A549 (cell line): ENCODE results near the gene NFASC. TPM values are rescaled to one million over a fixed set of nuclear protein-coding genes. Genes with fewer than 3 reads are reported as not detected.

Source experiments
- ATAC-seq, 2 experiments: fragments of 200-7000 bp in 1 of 2; fragments of >200 bp in 1 of 2; cut with Nextera tagmentation in 1 of 2; cut with Tn5 transposase in 1 of 2; 3 replicates each; pipeline versions ENCODE4 v1.8.0 to v1.9.1; 2018 to 2020; ENCODE audit warnings: mild to moderate bottlenecking in 1 of 2, moderate library complexity in 1 of 2
- CTCF ChIA-PET: fragments of 300-600 bp; sonication (Branson Sonifier 250); formaldehyde crosslinking; extraction: SDS; loops from one replicate; lab custom pipeline; 2021; ENCODE audit warnings: antibody characterized with exemption, inconsistent platforms; lab: Yijun Ruan, JAX
- POLR2A ChIA-PET: fragments of 350-600 bp; formaldehyde crosslinking; extraction: SDS; loops from one replicate; lab custom pipeline; 2021; ENCODE audit warnings: antibody characterized with exemption, inconsistent platforms; lab: Yijun Ruan, JAX
- DNase-seq, 2 experiments: peaks; one replicate each; pipeline versions ENCODE4 v3.0.0 to v3.0.0-alpha.2; 2011 to 2016; ENCODE audit warnings: low read depth in 1 of 2, low spot score in 1 of 2
- FAIRE-seq: peaks from 2 replicates; lab custom pipeline; 2011; peaks lifted over from hg19 to GRCh38; lab: Jason Lieb, UNC
- H3K27ac ChIP-seq, 2 experiments: fragments of >200 bp; sonication (Bioruptor Twin); formaldehyde crosslinking; 3 replicates each; pipeline ENCODE4 v1.5.1; 2016 to 2017
- H3K4me1 ChIP-seq: fragments of >200 bp; sonication (Bioruptor Twin); formaldehyde crosslinking; 3 replicates; pipeline ENCODE4 v1.6.1; 2016
- H3K4me2 ChIP-seq: fragments of >200 bp; sonication (Bioruptor Twin); formaldehyde crosslinking; 3 replicates; pipeline ENCODE4 v1.6.1; 2016
- H3K4me3 ChIP-seq: fragments of >200 bp; sonication (Bioruptor Twin); formaldehyde crosslinking; 3 replicates; pipeline ENCODE4 v1.5.1; 2016
- H3K9me3 ChIP-seq: fragments of >200 bp; sonication (Bioruptor Twin); formaldehyde crosslinking; 3 replicates; pipeline ENCODE4 v1.6.1; 2016
- BHLHE40 ChIP-seq: IDR thresholded peaks from 2 replicates; pipeline ENCODE4 v1.6.1; 2012; ENCODE audit warnings: low read depth, low read length, inconsistent platforms
- CBX2 ChIP-seq: fragments of 200-600 bp; sonication (generic); IDR thresholded peaks from 2 replicates; pipeline ENCODE4 v1.6.1; 2016; ENCODE audit warnings: low read depth, mild to moderate bottlenecking, borderline replicate concordance
- CEBPB ChIP-seq, 2 experiments: fragments of >200 bp in 1 of 2; sonication (Bioruptor Twin) in 1 of 2; formaldehyde crosslinking in 1 of 2; IDR thresholded peaks; 2 replicates each; pipeline ENCODE4 v1.6.1; 2012 to 2016
- HDAC2 ChIP-seq: fragments of 200-600 bp; sonication (generic); IDR thresholded peaks from 2 replicates; pipeline ENCODE4 v1.6.1; 2016
- HEYL ChIP-seq: fragments of 250-450 bp; sonication (Bioruptor Pico); IDR thresholded peaks from 2 replicates; pipeline ENCODE4 v1.8.0; 2021; ENCODE audit warnings: mild to moderate bottlenecking, moderate library complexity
- JUNB ChIP-seq: fragments of >200 bp; sonication (Bioruptor Twin); formaldehyde crosslinking; IDR thresholded peaks from 2 replicates; pipeline ENCODE4 v1.6.1; 2016
- MAFK ChIP-seq: fragments of 450-650 bp; IDR thresholded peaks from 2 replicates; pipeline ENCODE4 v1.6.1; 2014; ENCODE audit not compliant: partially characterized antibody
- PHF8 ChIP-seq: fragments of 200-600 bp; sonication (generic); IDR thresholded peaks from 2 replicates; pipeline ENCODE4 v1.6.1; 2016; ENCODE audit warnings: low read depth, mild to moderate bottlenecking, antibody characterized with exemption, moderate library complexity, borderline replicate concordance
- POLR2AphosphoS2 ChIP-seq: conservative IDR thresholded peaks from 2 replicates; pipeline ENCODE4 v1.6.1; 2012; ENCODE audit warnings: low read length, improper control_type of control experiment, inconsistent platforms
- RAD21 ChIP-seq, 2 experiments: fragments of >200 bp in 1 of 2; sonication (Bioruptor Twin) in 1 of 2; formaldehyde crosslinking in 1 of 2; IDR thresholded peaks in 1 of 2; conservative IDR thresholded peaks in 1 of 2; 2 replicates in 1 of 2; 3 replicates in 1 of 2; pipeline ENCODE4 v1.6.1; 2012 to 2018; ENCODE audit warnings: inconsistent platforms in 1 of 2
- RFX5 ChIP-seq: fragments of 450-650 bp; IDR thresholded peaks from 2 replicates; pipeline ENCODE4 v1.7.1; 2014; ENCODE audit warnings: antibody characterized with exemption, mild to moderate bottlenecking, moderate library complexity
- WGBS: methylation state at CpG from one replicate; pipeline ENCODE4 v1.1.6; 2017; ENCODE audit errors: missing lambda C conversion rate; 5-methylcytosine and 5-hydroxymethylcytosine counted together
- polyA plus RNA-seq, 4 experiments: library from polyadenylated mRNA; depleted of rRNA in 3 of 4; stranded (reverse); fragments of >200 nt; fragmentation: RNase III in 1 of 4; extraction: RNeasy Plus Mini Kit Qiagen cat#74134 plus additional on column Dnase treatment in 1 of 4; gene quantifications; 2 replicates in 3 of 4; 3 replicates in 1 of 4; pipeline ENCODE4 v1.2.3, GENCODE V29; 2011 to 2017
- TF ChIP-seq, protein P1 (sequence below): fragments of 200-600 bp; sonication (generic); IDR thresholded peaks from 2 replicates; pipeline ENCODE4 v1.6.1; 2016; ENCODE audit warnings: antibody characterized with exemption, mild to moderate bottlenecking, moderate library complexity
- TF ChIP-seq, protein P2 (sequence below): IDR thresholded peaks from 2 replicates; pipeline ENCODE4 v1.6.1; 2012; ENCODE audit warnings: low read depth, borderline replicate concordance
- TF ChIP-seq, protein P3 (sequence below): fragments of 150-350 bp; IDR thresholded peaks from 2 replicates; pipeline ENCODE4 v1.6.1; 2014; ENCODE audit warnings: low read depth, mild to moderate bottlenecking, low read length
- TF ChIP-seq, protein P4 (sequence below): IDR thresholded peaks from 2 replicates; pipeline ENCODE4 v1.6.1; 2012
- TF ChIP-seq, protein P5 (sequence below): fragments of >200 bp; sonication (Bioruptor Twin); formaldehyde crosslinking; IDR thresholded peaks from 3 replicates; pipeline ENCODE4 v1.6.1; 2016

The NFASC gene
- polyA plus RNA-seq, 2 of the 4 experiments (the other 2 are of a cell fraction), result 0.27 to 0.39 TPM

DNA sequence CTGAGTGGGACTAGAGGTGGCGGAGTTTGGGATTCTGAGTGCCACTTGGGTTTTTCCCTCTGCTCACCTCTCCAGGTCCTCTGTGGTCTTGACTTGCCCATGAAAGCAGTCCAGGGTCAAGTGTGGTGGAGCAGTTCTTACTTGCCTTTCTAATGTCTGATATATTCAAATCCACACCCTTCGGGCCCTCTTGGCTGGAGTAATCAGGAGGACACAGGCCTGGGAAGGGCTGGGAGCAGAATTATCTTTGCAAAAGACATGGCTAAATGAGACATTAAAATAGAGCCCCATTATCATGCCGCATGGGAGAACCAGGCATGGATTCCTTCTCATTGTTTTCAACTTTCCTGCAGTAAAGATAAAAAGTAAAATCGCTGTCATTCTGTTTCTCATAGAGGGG, 74.0 kb downstream of the NFASC start:
- WGBS, result 45% methylated on average over 4 of the region's 4 CpGs
- no peak for ATAC-seq
- CTCF ChIA-PET, result interaction anchor here (1.0 to 4.1 kb wide), 4 partner anchors 8 to 311 kb away, joined by 3 to 27 read pairs (median 3); no protein-coding TSS in a partner anchor

DNA sequence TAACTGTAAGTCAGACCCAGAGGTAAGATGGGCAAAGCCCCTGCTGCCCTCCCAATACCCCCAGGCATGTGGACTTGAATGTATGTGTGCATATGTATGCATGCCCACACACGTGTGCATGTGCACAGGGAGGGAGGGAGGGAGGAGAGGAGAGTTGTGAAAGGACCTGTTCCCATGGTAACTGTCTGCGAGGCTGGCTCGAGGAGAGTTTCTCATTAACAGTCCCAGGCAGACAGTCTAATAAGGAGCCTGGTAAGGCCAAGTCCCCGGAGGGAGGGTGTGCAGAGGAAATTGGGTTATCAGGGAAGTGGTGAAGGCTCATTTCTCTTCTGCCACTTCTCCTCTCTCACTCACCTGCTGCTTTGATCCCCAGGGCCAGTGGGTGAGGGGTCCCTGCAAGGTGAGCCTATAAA, 74.9 kb downstream of the NFASC start:
- Histone ChIP-seq H3K27ac (no peak overlapping the region), H3K4me2 (no peak overlapping the region), H3K4me3 (no peak overlapping the region), H3K9me3 (no peaks in the 10 kb centered on the region), H3K4me1 (no peaks in the 10 kb centered on the region)
- FAIRE-seq (no peak), ATAC-seq (no peak), DNase-seq (no peak)
- WGBS, result 17% methylated on average over 3 of the region's 4 CpGs
- CTCF ChIA-PET, result interaction anchor here (0.6 kb wide), 1 partner anchor 138 kb away, joined by 3 read pairs; no protein-coding TSS in a partner anchor
- POLR2A ChIA-PET, result no interaction called here
- TF ChIP-seq PHF8, result no peak
- TF ChIP-seq, protein P1, sequence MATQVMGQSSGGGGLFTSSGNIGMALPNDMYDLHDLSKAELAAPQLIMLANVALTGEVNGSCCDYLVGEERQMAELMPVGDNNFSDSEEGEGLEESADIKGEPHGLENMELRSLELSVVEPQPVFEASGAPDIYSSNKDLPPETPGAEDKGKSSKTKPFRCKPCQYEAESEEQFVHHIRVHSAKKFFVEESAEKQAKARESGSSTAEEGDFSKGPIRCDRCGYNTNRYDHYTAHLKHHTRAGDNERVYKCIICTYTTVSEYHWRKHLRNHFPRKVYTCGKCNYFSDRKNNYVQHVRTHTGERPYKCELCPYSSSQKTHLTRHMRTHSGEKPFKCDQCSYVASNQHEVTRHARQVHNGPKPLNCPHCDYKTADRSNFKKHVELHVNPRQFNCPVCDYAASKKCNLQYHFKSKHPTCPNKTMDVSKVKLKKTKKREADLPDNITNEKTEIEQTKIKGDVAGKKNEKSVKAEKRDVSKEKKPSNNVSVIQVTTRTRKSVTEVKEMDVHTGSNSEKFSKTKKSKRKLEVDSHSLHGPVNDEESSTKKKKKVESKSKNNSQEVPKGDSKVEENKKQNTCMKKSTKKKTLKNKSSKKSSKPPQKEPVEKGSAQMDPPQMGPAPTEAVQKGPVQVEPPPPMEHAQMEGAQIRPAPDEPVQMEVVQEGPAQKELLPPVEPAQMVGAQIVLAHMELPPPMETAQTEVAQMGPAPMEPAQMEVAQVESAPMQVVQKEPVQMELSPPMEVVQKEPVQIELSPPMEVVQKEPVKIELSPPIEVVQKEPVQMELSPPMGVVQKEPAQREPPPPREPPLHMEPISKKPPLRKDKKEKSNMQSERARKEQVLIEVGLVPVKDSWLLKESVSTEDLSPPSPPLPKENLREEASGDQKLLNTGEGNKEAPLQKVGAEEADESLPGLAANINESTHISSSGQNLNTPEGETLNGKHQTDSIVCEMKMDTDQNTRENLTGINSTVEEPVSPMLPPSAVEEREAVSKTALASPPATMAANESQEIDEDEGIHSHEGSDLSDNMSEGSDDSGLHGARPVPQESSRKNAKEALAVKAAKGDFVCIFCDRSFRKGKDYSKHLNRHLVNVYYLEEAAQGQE, result no peak
- TF ChIP-seq, protein P2, sequence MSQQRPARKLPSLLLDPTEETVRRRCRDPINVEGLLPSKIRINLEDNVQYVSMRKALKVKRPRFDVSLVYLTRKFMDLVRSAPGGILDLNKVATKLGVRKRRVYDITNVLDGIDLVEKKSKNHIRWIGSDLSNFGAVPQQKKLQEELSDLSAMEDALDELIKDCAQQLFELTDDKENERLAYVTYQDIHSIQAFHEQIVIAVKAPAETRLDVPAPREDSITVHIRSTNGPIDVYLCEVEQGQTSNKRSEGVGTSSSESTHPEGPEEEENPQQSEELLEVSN, result no peak
- TF ChIP-seq, protein P3, sequence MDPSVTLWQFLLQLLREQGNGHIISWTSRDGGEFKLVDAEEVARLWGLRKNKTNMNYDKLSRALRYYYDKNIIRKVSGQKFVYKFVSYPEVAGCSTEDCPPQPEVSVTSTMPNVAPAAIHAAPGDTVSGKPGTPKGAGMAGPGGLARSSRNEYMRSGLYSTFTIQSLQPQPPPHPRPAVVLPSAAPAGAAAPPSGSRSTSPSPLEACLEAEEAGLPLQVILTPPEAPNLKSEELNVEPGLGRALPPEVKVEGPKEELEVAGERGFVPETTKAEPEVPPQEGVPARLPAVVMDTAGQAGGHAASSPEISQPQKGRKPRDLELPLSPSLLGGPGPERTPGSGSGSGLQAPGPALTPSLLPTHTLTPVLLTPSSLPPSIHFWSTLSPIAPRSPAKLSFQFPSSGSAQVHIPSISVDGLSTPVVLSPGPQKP, result no peak
- TF ChIP-seq CEBPB (IDR thresholded peaks at IDR 0.05), result no peak
- no peak for TF ChIP-seq CBX2
- no peak for TF ChIP-seq RFX5
- no peak for TF ChIP-seq BHLHE40
- TF ChIP-seq, protein P4, sequence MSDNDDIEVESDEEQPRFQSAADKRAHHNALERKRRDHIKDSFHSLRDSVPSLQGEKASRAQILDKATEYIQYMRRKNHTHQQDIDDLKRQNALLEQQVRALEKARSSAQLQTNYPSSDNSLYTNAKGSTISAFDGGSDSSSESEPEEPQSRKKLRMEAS, result no peak
- TF ChIP-seq MAFK, result no peak
- TF ChIP-seq HDAC2, result no peak
- no peak for TF ChIP-seq HEYL (CRISPR knock-in tag)
- TF ChIP-seq RAD21 (conservative IDR thresholded peaks at IDR 0.05 in 1 of 2, IDR thresholded peaks at IDR 0.05 in 1 of 2), result no peak
- no peak for TF ChIP-seq POLR2AphosphoS2
- TF ChIP-seq, protein P5, sequence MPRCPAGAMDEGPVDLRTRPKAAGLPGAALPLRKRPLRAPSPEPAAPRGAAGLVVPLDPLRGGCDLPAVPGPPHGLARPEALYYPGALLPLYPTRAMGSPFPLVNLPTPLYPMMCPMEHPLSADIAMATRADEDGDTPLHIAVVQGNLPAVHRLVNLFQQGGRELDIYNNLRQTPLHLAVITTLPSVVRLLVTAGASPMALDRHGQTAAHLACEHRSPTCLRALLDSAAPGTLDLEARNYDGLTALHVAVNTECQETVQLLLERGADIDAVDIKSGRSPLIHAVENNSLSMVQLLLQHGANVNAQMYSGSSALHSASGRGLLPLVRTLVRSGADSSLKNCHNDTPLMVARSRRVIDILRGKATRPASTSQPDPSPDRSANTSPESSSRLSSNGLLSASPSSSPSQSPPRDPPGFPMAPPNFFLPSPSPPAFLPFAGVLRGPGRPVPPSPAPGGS, result no peak
- TF ChIP-seq JUNB, result no peak

More for the DNA sequence above, 74.0 kb downstream of the NFASC start:
- Histone ChIP-seq H3K4me2 (no peak overlapping the region), H3K4me3 (no peak overlapping the region)
- no peak for DNase-seq
- TF ChIP-seq HEYL (CRISPR knock-in tag) (no peak), JUNB (no peak), HDAC2 (no peak)
- TF ChIP-seq, all 56 proteins: peak for 0
- no peaks in the 10 kb centered on the region for H3K4me1 ChIP-seq
- H3K27ac ChIP-seq, result no peak overlapping the region
- FAIRE-seq, result no peak
- H3K9me3 ChIP-seq, result no peaks in the 10 kb centered on the region
- POLR2A ChIA-PET, result no interaction called here
